ENCODE data around the gene NPC1L1. TPM values are rescaled to one million over a fixed set of nuclear protein-coding genes. Genes with fewer than 3 reads are reported as not detected.

The NPC1L1 gene
- total and polyA plus RNA-seq, 4 donors, result 0.01 to 0.48 (median 0.03) TPM

DNA sequence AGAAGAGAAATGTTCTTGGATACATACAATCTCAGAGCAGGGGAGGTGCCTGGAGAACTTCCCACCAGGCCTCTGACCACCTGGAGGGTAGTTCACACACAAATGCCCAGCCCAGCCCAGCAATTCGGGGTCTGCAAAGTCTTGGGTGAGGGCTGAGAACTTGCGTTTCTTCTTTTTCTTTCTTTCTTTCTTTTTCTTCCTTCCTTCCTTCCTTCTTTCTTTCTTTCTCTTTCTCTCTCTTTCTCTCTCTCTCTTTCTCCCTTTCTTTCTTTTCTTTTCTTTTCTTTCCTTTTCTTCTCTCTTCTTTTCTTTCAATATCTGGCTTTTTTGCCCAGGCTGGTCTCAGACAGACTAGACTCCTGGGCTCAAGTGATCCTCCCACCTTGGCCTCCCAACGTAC lies 22.4 kb downstream of the NPC1L1 start:
- H3K9me3 ChIP-seq (ENCODE audit: control insufficient read depth in 4 of 4, insufficient read depth in 3 of 4, low read length in 3 of 4), result peaks cover 0 to 2% (median 0%) of the 10 kb centered on the region in 4 donors

DNA sequence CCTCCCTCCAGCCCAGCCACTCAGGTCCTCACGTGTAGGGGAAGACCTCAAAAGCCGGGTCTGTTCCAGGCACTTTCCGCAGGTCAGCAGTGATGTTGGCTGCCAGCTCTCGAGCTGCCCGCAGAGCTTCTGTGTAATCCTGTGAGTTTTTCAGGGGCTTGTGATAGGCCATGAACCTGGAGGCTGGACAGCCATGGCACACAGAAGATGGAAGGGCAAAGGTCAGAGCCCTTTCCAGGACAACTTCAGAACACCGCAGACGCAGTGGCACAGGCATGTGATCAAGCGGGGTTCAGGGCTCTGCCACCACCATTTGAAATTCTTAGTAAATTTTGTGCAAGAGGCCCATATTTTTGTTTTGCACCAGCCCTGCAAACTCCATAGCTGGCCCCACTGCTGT lies 24.0 kb downstream of the NPC1L1 start:
- H3K36me3 ChIP-seq (ENCODE audit: control insufficient read depth in 4 of 4, insufficient read depth in 4 of 4, low read length in 4 of 4), result no peaks in the 10 kb centered on the region
- H3K4me1 ChIP-seq (ENCODE audit: control insufficient read depth in 5 of 5, insufficient read depth in 5 of 5, low read length in 5 of 5), result no peaks in the 10 kb centered on the region
- DNase-seq (no peak), ATAC-seq (ENCODE audit: insufficient read depth, low FRiP score) (no peak)
- H3K27me3 ChIP-seq (ENCODE audit: control insufficient read depth in 3 of 3, insufficient read depth in 3 of 3, low read length in 2 of 3), result no peaks in the 10 kb centered on the region
- no peak overlapping the region for H3K4me3 ChIP-seq
- no peak overlapping the region for H3K27ac ChIP-seq (ENCODE audit: low read depth in 1 of 2, low read length in 1 of 2)
- TF ChIP-seq, protein P1, sequence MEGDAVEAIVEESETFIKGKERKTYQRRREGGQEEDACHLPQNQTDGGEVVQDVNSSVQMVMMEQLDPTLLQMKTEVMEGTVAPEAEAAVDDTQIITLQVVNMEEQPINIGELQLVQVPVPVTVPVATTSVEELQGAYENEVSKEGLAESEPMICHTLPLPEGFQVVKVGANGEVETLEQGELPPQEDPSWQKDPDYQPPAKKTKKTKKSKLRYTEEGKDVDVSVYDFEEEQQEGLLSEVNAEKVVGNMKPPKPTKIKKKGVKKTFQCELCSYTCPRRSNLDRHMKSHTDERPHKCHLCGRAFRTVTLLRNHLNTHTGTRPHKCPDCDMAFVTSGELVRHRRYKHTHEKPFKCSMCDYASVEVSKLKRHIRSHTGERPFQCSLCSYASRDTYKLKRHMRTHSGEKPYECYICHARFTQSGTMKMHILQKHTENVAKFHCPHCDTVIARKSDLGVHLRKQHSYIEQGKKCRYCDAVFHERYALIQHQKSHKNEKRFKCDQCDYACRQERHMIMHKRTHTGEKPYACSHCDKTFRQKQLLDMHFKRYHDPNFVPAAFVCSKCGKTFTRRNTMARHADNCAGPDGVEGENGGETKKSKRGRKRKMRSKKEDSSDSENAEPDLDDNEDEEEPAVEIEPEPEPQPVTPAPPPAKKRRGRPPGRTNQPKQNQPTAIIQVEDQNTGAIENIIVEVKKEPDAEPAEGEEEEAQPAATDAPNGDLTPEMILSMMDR (IDR thresholded peaks at IDR 0.05; ENCODE audit: control extremely low read depth, extremely low read depth), result no peak
- H3K9me3 ChIP-seq (ENCODE audit: control insufficient read depth in 4 of 4, insufficient read depth in 3 of 4, low read length in 3 of 4), result no peaks in the 10 kb centered on the region
- H3K9ac ChIP-seq (ENCODE audit: insufficient read depth in 1 of 2, low read length in 2 of 2), result no peak overlapping the region
- 87 to 92% methylated on average over 8 of the region's 8 CpGs for WGBS, 2 donors

More for the DNA sequence above, 22.4 kb downstream of the NPC1L1 start:
- Histone ChIP-seq H3K4me3 (no peak overlapping the region), H3K27ac (ENCODE audit: low read depth in 1 of 2, low read length in 1 of 2) (no peak overlapping the region), H3K4me1 (ENCODE audit: control insufficient read depth in 5 of 5, insufficient read depth in 5 of 5, low read length in 5 of 5) (no peaks in the 10 kb centered on the region), H3K36me3 (ENCODE audit: control insufficient read depth in 4 of 4, insufficient read depth in 4 of 4, low read length in 4 of 4) (no peaks in the 10 kb centered on the region), H3K27me3 (ENCODE audit: control insufficient read depth in 3 of 3, insufficient read depth in 3 of 3, low read length in 2 of 3) (no peaks in the 10 kb centered on the region), H3K9ac (ENCODE audit: insufficient read depth in 1 of 2, low read length in 2 of 2) (no peak overlapping the region)
- TF ChIP-seq, protein P1 (IDR thresholded peaks at IDR 0.05; ENCODE audit: control extremely low read depth, extremely low read depth), result no peak
- ATAC-seq (ENCODE audit: insufficient read depth, low FRiP score), result no peak
- WGBS, 2 donors, result 75 to 79% methylated on average over 3 of the region's 3 CpGs
- no peak for DNase-seq

GRCh38 chr7:44515590-44516268 lies 25.4 kb downstream of the NPC1L1 start:
- WGBS, 2 donors, result 81 to 84% methylated on average over 10 of the region's 10 CpGs
- H3K9me3 ChIP-seq (ENCODE audit: control insufficient read depth in 4 of 4, insufficient read depth in 3 of 4, low read length in 3 of 4), result no peaks in the 10 kb centered on the region
- ATAC-seq (ENCODE audit: insufficient read depth, low FRiP score) (no peak), DNase-seq (no peak)
- H3K9ac ChIP-seq (ENCODE audit: insufficient read depth in 1 of 2, low read length in 2 of 2), result no peak overlapping the region
- H3K27ac ChIP-seq (ENCODE audit: low read depth in 1 of 2, low read length in 1 of 2), result no peak overlapping the region
- TF ChIP-seq, protein P1 (IDR thresholded peaks at IDR 0.05; ENCODE audit: control extremely low read depth, extremely low read depth), result no peak
- H3K4me1 ChIP-seq (ENCODE audit: control insufficient read depth in 5 of 5, insufficient read depth in 5 of 5, low read length in 5 of 5), result no peaks in the 10 kb centered on the region
- H3K36me3 ChIP-seq (ENCODE audit: control insufficient read depth in 4 of 4, insufficient read depth in 4 of 4, low read length in 4 of 4), result no peaks in the 10 kb centered on the region
- no peak overlapping the region for H3K4me3 ChIP-seq
- H3K27me3 ChIP-seq (ENCODE audit: control insufficient read depth in 3 of 3, insufficient read depth in 3 of 3, low read length in 2 of 3), result no peaks in the 10 kb centered on the region

- no peak overlapping the region for H3K27ac ChIP-seq (ENCODE audit: low read depth in 1 of 2, low read length in 1 of 2)
- H3K9me3 ChIP-seq (ENCODE audit: control insufficient read depth in 4 of 4, insufficient read depth in 3 of 4, low read length in 3 of 4), result no peaks in the 10 kb centered on the region
- no peaks in the 10 kb centered on the region for H3K27me3 ChIP-seq (ENCODE audit: control insufficient read depth in 3 of 3, insufficient read depth in 3 of 3, low read length in 2 of 3)
- no peak for DNase-seq
- H3K4me1 ChIP-seq (ENCODE audit: control insufficient read depth in 5 of 5, insufficient read depth in 5 of 5, low read length in 5 of 5), result no peaks in the 10 kb centered on the region
- no peak overlapping the region for H3K9ac ChIP-seq (ENCODE audit: insufficient read depth in 1 of 2, low read length in 2 of 2)
- ATAC-seq (ENCODE audit: insufficient read depth, low FRiP score), result no peak
- H3K4me3 ChIP-seq, result no peak overlapping the region
- TF ChIP-seq, protein P1 (IDR thresholded peaks at IDR 0.05; ENCODE audit: control extremely low read depth, extremely low read depth), result no peak
- WGBS, 2 donors, result 85 to 91% methylated on average over 7 of the region's 7 CpGs
- H3K36me3 ChIP-seq (ENCODE audit: control insufficient read depth in 4 of 4, insufficient read depth in 4 of 4, low read length in 4 of 4), result no peaks in the 10 kb centered on the region
Measured at GRCh38 chr7:44512736-44513135, 28.4 kb downstream of the NPC1L1 start.
